Measurements from ENCODE around the gene PPP2R5E. TPM values are rescaled to one million over a fixed set of nuclear protein-coding genes. Genes with fewer than 3 reads are reported as not detected.

PPP2R5E gene
- total RNA-seq, 1 experiment from 2014 or later = 19.7 TPM

DNA sequence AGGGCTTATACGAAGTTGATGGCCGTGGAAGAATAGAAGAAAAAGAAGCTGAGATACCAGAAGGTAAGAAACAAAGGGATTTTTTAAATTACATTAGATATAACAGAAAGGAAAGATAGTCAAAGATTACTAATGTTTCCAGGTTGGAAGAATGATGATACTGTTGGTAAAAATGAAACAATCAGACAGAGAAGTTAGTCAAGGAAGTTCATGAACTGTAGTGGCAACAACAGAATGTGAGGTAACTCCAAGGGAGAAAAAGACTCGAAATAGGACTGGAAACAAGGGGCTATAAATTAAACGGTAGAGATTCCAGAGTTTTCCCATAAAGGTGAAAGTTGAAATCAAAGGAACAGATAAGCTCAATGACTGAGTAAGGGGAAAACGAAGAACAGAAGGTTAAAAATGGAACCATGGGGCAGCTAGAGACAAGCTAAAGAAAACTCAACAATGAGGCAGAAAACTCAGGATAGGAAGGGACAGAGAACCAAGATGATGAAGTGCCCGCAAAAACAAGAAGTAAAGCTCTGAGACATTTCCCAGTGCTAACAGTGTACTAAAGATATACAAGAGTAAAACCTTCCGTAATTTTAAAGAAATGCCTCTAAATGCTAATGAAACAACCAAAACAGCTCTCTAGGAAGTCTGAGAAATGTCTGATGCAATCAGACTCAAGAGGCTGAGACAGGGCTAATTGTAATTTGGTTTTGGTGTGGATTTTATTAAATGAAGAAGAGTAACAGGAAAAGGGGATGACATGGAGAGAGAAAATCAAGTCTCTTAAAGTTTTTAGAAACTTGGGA, 70.0 kb downstream of the PPP2R5E start:
- no peak for DNase-seq (ENCODE audit: low read depth)

DNA sequence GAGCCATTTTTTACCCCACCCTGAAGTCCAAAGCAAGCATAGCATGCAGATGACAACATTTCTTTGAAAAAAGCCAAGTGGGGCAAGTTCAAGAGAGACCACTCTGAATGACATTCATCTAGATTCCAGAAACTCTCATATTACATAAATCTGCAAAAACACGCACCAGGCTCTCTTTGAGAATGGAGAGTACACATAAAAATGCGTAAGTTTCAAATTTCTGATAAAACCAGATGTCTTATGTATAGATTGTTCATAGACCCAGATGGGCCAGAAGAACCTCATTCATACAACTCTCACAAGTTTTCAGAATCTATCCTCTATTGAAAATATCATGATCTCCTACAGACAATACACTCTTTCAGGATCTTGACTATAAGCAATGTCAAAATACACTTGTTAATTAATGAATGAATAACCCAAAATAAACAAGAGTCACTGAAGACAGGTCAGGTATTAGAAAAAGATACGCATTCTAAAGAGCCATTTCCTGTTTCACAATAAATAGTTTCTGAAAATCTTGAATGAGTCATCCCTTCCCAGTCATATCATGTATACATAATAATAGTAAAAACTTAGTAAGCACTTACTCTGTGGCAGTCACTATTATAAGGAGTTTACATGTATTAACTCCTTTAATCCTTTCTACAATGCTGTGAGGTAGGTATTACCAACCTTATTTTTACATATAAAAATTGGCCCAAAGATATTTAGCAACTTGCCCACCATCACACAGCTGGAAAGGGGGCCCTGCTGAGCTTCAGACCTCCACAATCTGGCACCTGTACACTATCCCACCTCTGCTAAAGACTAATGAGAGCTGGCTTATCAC, 72.0 kb downstream of the PPP2R5E start:
- DNase-seq (ENCODE audit: low read depth) = peak; percentile 61

DNA sequence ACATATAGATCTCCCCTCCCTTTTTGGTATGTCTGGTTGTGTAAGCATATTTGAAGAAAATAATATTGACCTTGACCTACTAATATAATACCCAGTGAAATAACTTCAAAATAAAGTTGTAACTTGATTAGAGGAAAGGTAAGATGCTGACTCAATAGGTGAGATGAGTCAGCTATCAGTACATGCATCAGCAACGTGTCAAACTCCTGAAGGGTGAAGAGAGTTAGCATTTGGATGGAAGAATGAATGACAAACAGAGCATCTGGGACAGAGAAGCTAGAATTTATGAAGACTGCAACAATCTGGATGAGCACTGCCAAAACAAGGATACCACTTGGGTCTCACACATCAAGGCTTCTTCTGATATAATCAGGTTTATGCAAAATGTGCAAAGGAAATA, 74.9 kb downstream of the PPP2R5E start:
- DNase-seq (ENCODE audit: low read depth) = no peak

DNA sequence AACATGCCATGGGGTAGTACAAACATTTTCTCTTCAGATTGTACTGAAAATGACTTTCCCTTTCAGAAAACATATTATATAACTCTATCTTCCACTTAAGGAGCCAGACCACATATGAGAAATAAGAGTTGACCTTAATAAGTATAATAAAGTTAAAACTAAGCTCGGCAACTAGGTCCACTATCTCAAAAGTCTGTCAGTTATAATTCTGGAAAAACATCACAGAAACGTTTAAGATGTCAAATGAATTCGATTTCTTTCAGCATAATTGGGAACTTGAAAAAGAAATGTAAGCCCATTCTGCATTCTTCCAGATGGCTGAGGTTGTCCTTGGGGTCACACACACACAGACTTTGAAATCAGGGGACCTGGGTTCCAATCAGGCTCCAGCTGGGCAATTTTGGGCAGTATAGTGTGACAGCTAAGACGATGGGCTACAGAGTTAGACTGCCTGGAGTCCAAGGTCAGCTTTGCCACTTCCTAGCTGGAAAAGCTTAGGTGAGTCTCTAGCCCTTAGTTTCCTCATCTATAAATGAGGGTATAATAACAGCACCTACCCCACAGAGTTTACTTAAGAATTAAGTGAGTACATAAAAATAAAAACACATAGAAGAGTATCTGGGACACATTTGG, 75.6 kb downstream of the PPP2R5E start:
- DNase-seq (ENCODE audit: low read depth) = no peak

DNA sequence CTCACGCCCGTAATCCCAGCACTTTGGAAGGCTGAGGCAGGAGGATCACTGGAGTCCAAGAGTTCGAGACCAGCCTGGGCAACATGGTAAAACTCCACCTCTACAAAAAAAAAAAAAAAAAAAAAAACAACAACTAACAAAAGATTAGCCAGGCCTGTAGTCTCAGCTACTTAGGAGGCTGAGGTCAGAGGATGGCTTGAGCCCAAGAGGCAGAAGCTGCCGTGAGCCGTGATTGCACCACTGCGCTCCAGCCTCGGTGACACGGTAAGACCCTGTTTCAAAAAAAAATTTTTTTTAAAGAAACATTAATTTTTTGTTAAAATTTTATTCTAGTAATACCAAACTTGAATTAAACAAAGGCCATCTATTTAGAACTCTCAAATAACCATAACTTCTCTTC, 77.8 kb downstream of the PPP2R5E start:
- DNase-seq (ENCODE audit: low read depth) = no peak

DNA sequence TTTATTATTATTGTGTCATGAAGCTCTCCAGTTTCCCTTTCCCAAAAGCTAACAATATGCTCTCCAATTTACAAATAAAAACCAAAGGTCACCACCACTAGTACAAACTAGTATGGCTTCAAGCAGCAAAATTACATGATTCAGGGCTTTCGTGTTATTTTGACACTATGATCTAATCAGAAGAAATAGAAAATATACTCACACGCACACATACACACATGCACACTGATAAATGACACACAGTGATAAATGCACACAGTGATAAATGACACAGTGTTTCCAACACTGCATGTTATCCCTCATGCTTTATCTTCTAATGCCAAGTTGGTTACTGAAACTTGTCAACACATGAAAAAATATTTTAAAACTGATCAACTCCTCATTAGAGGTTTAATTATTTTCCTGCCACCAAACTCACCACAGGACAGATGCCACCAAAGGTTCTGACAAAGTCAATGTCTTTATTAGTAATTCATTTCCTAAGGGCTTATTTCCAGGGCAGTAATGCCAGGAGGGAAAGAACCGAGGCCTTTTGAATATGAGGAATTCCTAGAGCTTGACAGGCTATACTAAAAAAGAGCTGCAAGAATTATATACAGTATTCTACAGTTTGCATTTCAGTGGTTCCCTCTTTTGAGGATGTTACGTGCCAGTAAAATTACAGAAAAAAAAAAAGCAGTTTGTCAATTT, 82.4 kb downstream of the PPP2R5E start:
- DNase-seq (ENCODE audit: low read depth) = no peak

DNA sequence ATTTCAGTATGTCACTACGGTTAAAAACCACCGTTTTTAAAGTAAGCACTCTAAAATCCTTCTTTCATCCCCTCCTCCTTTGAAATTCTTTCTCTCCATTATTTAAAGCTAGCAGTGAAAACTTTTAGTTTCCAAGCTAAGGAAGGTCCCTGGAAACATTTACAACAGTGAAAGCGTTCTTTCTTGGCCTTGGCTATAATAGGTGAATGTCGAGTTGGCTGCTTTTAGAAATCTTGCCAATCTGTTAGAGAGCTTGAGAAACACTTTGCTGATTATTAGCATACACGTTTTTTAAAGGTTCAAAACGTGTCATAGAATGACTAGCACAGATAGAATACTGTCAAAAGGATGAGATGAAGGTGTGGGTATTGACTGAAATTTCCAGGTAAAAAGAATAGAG, 83.4 kb downstream of the PPP2R5E start:
- no peak for DNase-seq (ENCODE audit: low read depth)

DNA sequence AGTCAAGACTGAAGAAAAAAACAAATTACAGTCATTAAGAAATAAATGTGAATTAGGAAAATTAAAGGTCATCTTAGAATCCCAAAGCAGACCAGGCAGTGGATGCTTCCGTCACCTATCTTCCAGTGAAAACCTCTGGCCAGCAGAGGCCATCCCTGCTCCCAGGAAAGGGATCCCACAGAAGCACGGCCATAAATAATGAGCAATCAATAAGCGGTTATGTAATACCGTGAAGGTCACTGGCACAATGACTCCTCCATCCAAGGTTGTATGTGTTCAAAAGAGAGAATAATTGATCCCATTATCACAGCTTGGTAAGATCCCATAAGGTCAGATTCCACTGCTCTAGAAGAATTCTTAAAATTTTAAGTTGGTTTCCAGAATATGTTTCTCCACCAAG, 85.7 kb downstream of the PPP2R5E start:
- no peak for DNase-seq (ENCODE audit: low read depth)

DNA sequence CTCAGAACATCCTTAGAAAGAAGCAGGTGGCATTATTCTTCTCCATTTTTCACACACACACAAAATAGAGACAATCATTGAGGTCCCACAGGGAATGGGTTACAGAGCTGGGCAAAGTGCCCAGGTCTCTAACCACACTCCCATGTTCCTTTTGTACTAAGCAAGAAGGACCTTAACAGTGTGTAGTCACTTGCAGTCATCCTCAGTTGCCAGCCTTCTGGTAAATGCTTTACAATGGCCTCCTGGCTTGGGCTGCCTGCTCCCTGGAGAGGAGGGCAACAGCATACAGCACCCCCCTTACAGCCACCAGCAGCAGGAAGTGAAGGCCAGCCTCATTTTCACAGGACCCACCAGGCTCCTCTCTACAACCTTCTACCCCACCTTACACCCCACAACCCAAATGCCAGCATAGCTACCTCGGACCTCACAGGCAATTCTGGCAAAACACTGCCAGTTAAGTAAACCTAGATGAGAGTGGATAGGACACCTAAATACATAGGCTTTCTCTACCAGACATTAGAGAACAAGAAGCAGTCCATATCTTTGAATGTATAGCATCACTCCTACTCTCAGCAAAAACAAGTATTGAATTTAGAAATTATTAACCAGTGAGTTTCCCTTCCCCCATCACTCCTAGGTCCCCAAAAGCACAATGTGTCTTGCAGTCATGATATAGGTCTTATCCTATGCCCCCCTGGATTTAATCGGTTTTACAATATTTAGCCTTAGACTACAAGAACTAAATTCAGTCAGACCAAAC, 88.1 kb downstream of the PPP2R5E start:
- DNase-seq (ENCODE audit: low read depth) = peak; percentile 74

DNA sequence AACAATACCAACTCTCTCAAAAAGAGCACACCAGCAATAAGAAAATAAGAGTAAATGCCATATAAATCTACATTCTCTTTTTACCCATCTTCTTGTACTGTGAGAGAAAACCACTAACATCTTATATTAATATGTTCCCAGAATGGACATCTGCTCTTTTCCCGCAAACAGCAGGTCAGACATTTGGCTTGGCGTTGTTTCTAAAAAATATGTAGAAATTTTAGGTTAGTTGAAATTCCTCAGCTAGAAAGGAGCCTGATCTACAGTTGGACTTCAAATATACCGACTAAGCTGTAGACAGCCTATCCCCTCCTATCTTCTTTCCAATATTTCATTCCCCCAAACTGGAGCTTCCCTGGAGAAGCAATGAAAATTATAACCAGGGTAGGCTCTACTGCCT, 88.7 kb downstream of the PPP2R5E start:
- DNase-seq (ENCODE audit: low read depth) = no peak

DNA sequence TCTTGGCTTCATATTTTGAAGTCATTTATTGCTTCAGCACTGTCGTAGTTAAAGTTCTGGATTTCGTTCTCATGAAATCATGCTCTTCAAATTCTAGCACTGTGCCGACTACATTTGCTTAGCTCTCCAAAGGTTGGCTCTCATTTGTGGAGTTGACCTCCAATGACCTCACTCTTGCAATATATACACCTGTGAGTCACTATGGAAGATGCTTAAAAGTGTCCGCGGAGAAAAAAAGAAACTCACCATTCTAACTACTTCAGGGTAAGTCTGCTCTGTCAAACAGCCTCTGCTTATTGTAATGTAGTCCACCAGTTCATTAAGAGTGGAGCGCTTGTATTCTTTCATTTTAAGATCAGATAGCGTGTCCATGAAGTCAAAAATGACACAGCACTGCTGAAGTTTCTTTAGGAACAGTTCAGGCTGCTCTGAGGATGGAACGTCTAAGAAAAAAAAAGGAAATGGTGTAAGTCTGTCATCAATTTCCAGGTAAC, 89.7 kb downstream of the PPP2R5E start:
- DNase-seq (ENCODE audit: low read depth) = no peak

DNA sequence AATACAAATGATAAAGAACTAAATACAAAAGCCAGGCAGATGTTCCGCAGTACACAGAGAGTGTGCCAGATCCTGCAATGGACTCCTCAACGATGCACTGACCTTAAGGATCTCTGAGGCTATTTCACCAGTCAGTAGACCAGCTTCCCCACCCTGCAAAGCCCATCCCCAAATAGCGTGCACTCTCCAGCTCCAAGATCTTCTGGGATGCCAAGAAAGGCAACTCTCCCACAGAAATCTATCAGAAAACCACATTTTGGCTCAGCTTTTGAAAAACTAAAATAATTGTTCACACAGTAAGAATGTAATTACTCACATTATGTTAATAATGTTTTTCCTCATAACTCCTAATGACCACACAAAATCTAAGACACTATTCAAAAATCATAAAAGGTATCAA, 90.4 kb downstream of the PPP2R5E start:
- DNase-seq (ENCODE audit: low read depth) = no peak

DNA sequence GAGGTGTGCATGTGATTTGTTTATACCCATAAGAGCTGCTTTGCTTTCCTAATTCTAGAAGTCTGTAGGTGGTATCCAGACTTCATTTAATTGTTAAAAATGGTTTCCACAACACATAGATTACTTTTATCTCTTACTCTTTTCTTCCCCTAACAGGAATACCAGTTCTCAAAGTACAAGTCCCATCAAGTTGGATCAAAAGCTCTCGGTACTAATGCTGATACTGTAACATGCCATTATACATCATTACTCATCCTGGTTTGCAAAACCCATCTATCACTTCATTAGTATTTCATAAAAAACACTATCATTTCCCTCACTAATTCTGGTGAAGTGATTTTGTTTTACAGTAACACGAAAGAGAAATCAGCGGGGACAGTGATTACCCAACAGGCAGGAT, 94.3 kb downstream of the PPP2R5E start:
- no peak for DNase-seq (ENCODE audit: low read depth)

DNA sequence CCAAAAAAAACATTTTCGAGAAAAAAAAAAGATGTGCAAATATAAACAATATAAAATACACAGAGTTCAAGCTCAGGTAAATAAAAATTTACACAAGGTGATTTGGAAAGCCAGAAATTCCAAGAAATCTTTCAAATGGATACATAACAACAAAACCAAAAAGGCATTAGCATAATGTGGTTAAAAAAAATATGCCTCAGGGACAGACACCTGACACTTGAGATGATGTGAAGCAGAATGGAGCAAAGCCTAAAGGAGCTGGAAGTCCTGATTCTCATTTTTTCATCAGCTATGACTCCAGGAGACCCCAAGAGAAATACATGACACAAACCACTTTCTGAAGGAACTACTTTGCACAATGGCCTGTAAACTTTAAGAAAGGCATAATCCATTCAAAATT, 98.6 kb downstream of the PPP2R5E start:
- DNase-seq (ENCODE audit: low read depth) = no peak

DNA sequence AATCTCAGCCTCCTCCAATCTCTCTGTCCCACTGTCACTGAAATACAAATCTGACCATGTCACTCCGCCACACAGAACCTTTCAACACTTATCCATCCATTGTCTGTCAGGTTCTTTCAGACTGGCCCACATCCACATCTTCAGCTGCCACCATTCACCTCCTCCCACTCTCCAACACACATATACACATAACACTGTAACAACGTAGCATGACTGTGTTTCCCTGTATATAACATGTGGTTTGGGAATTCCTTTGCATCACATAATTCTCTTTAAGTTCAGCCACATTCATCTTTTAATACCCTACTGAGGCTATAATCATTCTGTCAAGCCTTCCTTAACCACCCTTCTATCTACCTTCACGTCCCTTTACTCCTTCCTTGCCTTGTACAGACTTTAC, 99.2 kb downstream of the PPP2R5E start:
- DNase-seq (ENCODE audit: low read depth) = no peak

DNA sequence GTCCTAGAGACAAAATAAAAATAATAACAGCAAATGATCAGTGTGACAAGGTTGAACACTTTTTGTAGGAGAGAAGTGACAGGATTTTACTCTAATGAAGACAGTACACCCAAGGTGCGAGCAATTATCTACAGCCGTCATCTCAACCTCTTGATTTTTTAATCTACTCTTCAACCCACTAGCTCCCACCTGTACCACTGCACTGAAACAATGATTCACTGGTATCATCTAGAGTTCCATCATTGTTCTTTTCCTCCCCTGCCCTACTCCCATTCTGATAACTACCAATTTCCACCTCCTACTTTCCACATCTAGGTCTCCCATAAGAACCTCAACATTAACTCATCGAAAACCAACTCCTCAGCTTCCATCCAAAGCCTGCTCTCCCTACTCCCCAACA, 99.8 kb downstream of the PPP2R5E start:
- no peak for DNase-seq (ENCODE audit: low read depth)

DNA sequence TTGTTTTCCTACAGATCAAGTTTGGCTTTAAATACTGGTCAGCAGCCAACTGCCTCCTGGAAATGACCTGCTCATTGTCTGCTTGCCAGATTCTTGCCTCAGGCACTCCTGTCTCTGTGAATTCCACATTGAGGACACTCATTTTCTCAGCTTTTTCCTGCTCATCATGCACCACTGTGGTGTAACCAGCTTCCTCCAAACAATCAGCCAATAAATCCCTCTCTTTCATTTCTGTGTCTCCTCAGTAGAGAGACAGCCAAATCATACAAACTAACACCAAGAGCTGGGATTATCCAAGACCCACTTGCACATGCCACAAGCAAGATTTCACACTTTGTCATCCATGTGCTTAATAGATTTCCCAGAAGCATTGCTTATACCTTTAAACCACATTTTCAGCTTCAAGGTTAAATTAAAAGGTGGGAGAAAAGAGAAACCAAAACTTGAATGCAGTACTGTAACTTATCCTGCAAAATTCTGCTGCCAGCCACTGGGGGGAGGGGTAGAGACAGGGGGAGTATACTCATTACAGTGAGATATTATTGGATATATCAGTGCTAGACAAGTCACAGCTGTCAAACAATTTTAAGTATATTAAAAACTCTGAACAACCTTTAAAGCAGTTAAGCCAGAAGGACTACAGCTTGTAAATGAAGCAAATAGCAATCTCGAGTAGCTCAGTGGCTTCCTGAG, 105.0 kb downstream of the PPP2R5E start:
- peak; percentile 75 for DNase-seq (ENCODE audit: low read depth)

DNA sequence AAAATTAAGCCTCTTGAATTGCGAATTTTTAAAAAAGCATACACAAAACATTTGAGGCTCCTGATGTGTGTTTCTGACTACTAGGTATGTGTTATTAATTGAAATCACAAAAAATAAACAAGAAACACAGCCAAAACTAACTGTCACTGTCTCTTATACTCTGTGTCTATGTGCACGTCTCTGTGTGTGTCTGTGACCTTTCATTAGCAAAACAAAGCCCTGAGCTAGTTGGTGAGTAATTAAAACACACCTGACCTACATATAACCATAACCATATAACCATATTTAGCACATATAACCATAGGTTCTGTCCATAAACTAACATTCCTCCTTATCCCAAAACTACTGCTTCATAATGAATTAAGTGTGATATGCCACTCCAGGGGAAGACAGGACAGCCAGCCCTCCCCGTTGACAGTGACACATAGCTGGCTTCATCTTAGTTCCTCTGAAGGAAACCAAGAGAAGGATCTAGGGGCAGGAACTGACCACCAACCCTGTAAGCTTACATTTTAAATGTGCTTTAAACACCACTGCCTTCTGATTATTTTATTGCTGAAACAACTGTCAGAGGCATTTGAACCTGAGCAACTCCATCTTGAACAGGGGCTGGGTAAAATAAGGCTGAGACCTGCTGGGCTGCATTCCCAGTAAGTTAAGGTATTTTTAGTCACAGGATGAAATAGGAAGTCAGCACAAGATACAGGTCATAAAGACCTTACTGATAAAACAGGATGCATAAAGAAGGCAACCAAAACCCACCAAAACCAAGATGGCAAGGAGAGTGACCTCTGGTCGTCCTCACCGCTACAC, 106.7 kb downstream of the PPP2R5E start:
- no peak for DNase-seq (ENCODE audit: low read depth)

DNA sequence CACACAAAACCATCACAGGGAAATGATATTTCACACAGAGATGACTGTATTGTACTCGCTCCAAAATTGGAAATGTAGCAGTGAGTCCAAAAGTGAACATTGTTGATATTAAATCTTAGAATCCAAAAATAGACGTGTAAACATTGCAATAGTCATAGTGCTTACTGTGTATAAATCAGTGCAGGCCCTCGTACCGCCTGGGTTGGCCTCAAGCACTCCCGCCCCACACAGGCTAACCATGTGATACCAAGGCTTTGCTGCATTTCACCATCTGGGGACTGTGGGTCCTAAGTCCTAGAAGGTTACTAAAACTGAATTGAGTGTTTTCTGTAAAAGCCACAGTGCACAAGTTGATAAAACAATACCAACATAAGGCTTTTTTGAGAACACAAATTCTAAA, 107.3 kb downstream of the PPP2R5E start:
- DNase-seq (ENCODE audit: low read depth) = peak; percentile 48
